ENCODE measurements around the gene SPINK1.

DNA sequence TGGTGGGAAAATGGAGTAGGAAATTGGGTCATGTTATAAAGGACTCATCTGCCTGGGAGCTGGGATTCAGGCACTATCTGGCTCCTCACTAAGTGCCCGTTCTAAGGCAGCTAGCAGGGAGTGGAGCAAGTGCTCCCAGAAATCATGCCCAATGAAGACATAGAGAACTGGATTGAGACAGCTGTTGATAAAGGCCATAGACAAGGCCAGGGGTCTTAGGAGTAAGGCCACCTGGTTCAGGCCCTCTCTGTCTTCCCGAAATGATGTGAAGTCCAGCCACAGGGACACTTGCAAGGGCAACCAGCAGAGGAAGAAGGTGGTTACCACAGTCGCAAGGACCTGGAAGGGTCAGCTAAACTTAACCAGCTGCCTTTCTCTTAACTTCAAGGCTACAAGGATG, 20.1 kb upstream of the SPINK1 start:
- TF ChIP-seq, protein P1, sequence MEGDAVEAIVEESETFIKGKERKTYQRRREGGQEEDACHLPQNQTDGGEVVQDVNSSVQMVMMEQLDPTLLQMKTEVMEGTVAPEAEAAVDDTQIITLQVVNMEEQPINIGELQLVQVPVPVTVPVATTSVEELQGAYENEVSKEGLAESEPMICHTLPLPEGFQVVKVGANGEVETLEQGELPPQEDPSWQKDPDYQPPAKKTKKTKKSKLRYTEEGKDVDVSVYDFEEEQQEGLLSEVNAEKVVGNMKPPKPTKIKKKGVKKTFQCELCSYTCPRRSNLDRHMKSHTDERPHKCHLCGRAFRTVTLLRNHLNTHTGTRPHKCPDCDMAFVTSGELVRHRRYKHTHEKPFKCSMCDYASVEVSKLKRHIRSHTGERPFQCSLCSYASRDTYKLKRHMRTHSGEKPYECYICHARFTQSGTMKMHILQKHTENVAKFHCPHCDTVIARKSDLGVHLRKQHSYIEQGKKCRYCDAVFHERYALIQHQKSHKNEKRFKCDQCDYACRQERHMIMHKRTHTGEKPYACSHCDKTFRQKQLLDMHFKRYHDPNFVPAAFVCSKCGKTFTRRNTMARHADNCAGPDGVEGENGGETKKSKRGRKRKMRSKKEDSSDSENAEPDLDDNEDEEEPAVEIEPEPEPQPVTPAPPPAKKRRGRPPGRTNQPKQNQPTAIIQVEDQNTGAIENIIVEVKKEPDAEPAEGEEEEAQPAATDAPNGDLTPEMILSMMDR (conservative IDR thresholded peaks at IDR 0.05 in 1 of 2, IDR thresholded peaks at IDR 0.05 in 1 of 2; ENCODE audit: extremely low read depth in 1 of 2, insufficient read depth in 1 of 2, low read depth in 1 of 2, low read length in 2 of 2) = no peak
- TF ChIP-seq EZH2 (IDR thresholded peaks at IDR 0.05; ENCODE audit: borderline replicate concordance, low read length) = no peak

All from mammary epithelial cell (primary cell).